Endothelial cell of umbilical vein (primary cell): Measurements from ENCODE around the gene LRRC47. TPM values are rescaled to one million over a fixed set of nuclear protein-coding genes. Genes with fewer than 3 reads are reported as not detected.

Experiments
- BruUV-seq: library from RNA; stranded (reverse); fragments of 400-500 nt; replicated peaks from 2 replicates; lab custom pipeline; 2021; lab: Mats Ljungman, UMichigan
- CTCF ChIA-PET: fragments of 300-600, 350-600 bp; sonication (Branson Sonifier 250); formaldehyde crosslinking; loops from one replicate; lab custom pipeline; 2021; ENCODE audit warnings: antibody characterized with exemption, inconsistent platforms; lab: Charles Lee
- POLR2A ChIA-PET: fragments of 300-600, 350-600 bp; sonication (Branson Sonifier 250); formaldehyde crosslinking; loops from one replicate; lab custom pipeline; 2021; ENCODE audit warnings: antibody characterized with exemption, inconsistent platforms; lab: Charles Lee
- DNase-seq: peaks from one replicate; pipeline ENCODE4 v3.0.0-alpha.2; 2011; ENCODE audit warnings: low read depth, low spot score
- FAIRE-seq: peaks from 2 replicates; lab custom pipeline; 2011; peaks lifted over from hg19 to GRCh38; lab: Jason Lieb, UNC
- H2AFZ ChIP-seq: 2 replicates; pipeline ENCODE4 v1.6.0; 2012; ENCODE audit warnings: low read depth, low read length, control low read depth, inconsistent platforms
- H3K27ac ChIP-seq: 2 replicates; pipeline ENCODE4 v1.5.1; 2011; ENCODE audit warnings: low read depth, mild to moderate bottlenecking, control low read depth, low read length, moderate library complexity; ENCODE audit not compliant: insufficient read depth
- H3K27me3 ChIP-seq, 2 experiments: 2 replicates each; pipeline versions ENCODE4 v1.6.0 to v1.6.1; 2011; ENCODE audit warnings: low read length in 2 of 2, mixed read lengths in 1 of 2; ENCODE audit not compliant: control insufficient read depth in 2 of 2, insufficient read depth in 2 of 2
- H3K36me3 ChIP-seq, 2 experiments: 2 replicates in 1 of 2; 3 replicates in 1 of 2; pipeline ENCODE4 v1.5.1; 2011; ENCODE audit warnings: low read length in 2 of 2, mild to moderate bottlenecking in 1 of 2, moderate library complexity in 1 of 2; ENCODE audit not compliant: control insufficient read depth in 2 of 2, insufficient read depth in 2 of 2; ENCODE audit errors: extremely low read depth in 1 of 2
- H3K4me1 ChIP-seq: 3 replicates; pipeline ENCODE4 v1.5.1; 2011; ENCODE audit warnings: mild to moderate bottlenecking, low read length; ENCODE audit not compliant: control insufficient read depth, insufficient read depth; ENCODE audit errors: extremely low read depth
- H3K4me2 ChIP-seq: 2 replicates; pipeline ENCODE4 v1.6.1; 2011; ENCODE audit warnings: low read length, control low read depth, mixed read lengths; ENCODE audit not compliant: insufficient read depth
- H3K4me3 ChIP-seq, 3 experiments: fragments of 200-600 bp in 1 of 3; sonication (generic), shearing (Covaris generic) in 1 of 3; replicated peaks in 1 of 3; 2 replicates each; pipeline ENCODE4 v1.5.1; 2011 to 2016; ENCODE audit warnings: control low read depth in 3 of 3, low read length in 3 of 3, mild to moderate bottlenecking in 2 of 3, inconsistent platforms in 1 of 3, low read depth in 1 of 3, moderate library complexity in 1 of 3; ENCODE audit not compliant: insufficient read depth in 1 of 3
- H3K79me2 ChIP-seq: 2 replicates; pipeline ENCODE4 v1.6.0; 2012; ENCODE audit warnings: low read length, inconsistent platforms; ENCODE audit not compliant: control insufficient read depth, insufficient read depth
- H3K9ac ChIP-seq: replicated peaks from 2 replicates; pipeline ENCODE3; 2011; ENCODE audit warnings: low read length, control low read depth; ENCODE audit not compliant: insufficient read depth; ENCODE audit errors: extremely low read depth
- H3K9me1 ChIP-seq: replicated peaks from 3 replicates; pipeline ENCODE4 v1.6.0; 2011; ENCODE audit warnings: mild to moderate bottlenecking, low read length; ENCODE audit not compliant: control insufficient read depth, insufficient read depth; ENCODE audit errors: extremely low read depth
- H3K9me3 ChIP-seq: replicated peaks from 2 replicates; pipeline ENCODE4 v1.5.1; 2012; ENCODE audit warnings: low read length, inconsistent platforms; ENCODE audit not compliant: control insufficient read depth, insufficient read depth
- H4K20me1 ChIP-seq: replicated peaks from 2 replicates; pipeline ENCODE3; 2011; ENCODE audit warnings: mild to moderate bottlenecking, low read length; ENCODE audit not compliant: control insufficient read depth, insufficient read depth; ENCODE audit errors: extremely low read depth
- CTCF ChIP-seq, 2 donors: IDR thresholded peaks; 1 replicate in 1 of 2; 2 replicates in 1 of 2; pipeline ENCODE4 v1.5.1; 2011; ENCODE audit warnings: low read length in 2 of 2, mild to moderate bottlenecking in 2 of 2, moderate library complexity in 2 of 2, control low read depth in 1 of 2, inconsistent platforms in 1 of 2, low read depth in 1 of 2; ENCODE audit not compliant: insufficient read depth in 1 of 2; ENCODE audit errors: extremely low read depth in 1 of 2
- EZH2 ChIP-seq: IDR thresholded peaks from 2 replicates; pipeline ENCODE4 v1.6.1; 2012; ENCODE audit warnings: borderline replicate concordance, low read depth, mild to moderate bottlenecking, moderate library complexity, low read length, inconsistent platforms; ENCODE audit not compliant: severe bottlenecking
- MYC ChIP-seq: IDR thresholded peaks from one replicate; pipeline ENCODE4 v1.6.1; 2011; ENCODE audit warnings: mild to moderate bottlenecking, low read depth, low read length
- POLR2A ChIP-seq: IDR thresholded peaks from 2 replicates; pipeline ENCODE4 v1.6.1; 2012; ENCODE audit warnings: low read depth, mild to moderate bottlenecking, control low read depth, low read length
- POLR2AphosphoS5 ChIP-seq: IDR thresholded peaks from 2 replicates; pipeline ENCODE4 v1.6.1; 2012; ENCODE audit warnings: low read depth, mild to moderate bottlenecking, control low read depth, low read length, moderate library complexity; ENCODE audit not compliant: insufficient read depth
- dilution Hi-C: fragments of 300-500 bp; cut with MboI; formaldehyde crosslinking; loops from one replicate; pipeline ENCODE4 v1.15.0; 2019; ENCODE audit warnings: low sequenced_read_pairs; ENCODE audit not compliant: extremely low pct_ligation_motif_present
- intact Hi-C: fragments of 100-400 bp; cut with micrococcal nuclease; formaldehyde crosslinking; loops from one replicate; pipeline ENCODE4 v1.10.0; 2022
- polyA plus RNA-seq, 4 experiments: library from polyadenylated mRNA; depleted of rRNA in 3 of 4; stranded (reverse) in 3 of 4; unstranded in 1 of 4; fragments of >200 nt; gene quantifications; 2 replicates each; pipeline versions ENCODE4 v1.2.1 to v1.2.3, GENCODE V29; 2011 to 2012; ENCODE audit warnings: missing spikeins in 1 of 4
- total RNA-seq: library from RNA; stranded (reverse); gene quantifications from 2 replicates; pipeline ENCODE4 v1.2.3, GENCODE V29; 2021

The LRRC47 gene
- total and polyA plus RNA-seq, 2 donors (not counting 3 experiments of a cell fraction or from before 2014, with no cell fraction given): 23.7 to 42.5 TPM

- Histone ChIP-seq H3K36me3 (peaks cover 0 to 2% of the 10 kb centered on the region in 2 experiments), H3K4me1 (no peaks in the 10 kb centered on the region), H2AFZ (no peak overlapping the region), H3K9ac (no peak overlapping the region), H3K4me3 (no peak overlapping the region), H3K9me3 (no peaks in the 10 kb centered on the region), H3K27me3 (no peaks in the 10 kb centered on the region), H4K20me1 (no peaks in the 10 kb centered on the region), H3K79me2 (no peaks in the 10 kb centered on the region), H3K27ac (no peak overlapping the region), H3K9me1 (no peaks in the 10 kb centered on the region), H3K4me2 (no peak overlapping the region)
- ChIA-PET POLR2A (no interaction called here), CTCF (no interaction called here)
- DNase-seq (no peak), FAIRE-seq (no peak)
- dilution Hi-C loops: no loop called here
- BruUV-seq: no TSS peak
- TF ChIP-seq POLR2AphosphoS5 (no peak), CTCF (IDR thresholded peaks at IDR 0.05; ENCODE audit: extremely low read depth in 1 of 2, insufficient read depth in 1 of 2, low read depth in 1 of 2, low read length in 2 of 2) (no peak), POLR2A (no peak), EZH2 (no peak), MYC (no peak)
- intact Hi-C loops: no loop called here
Observed at GRCh38 chr1:3731583-3732433, 64.5 kb downstream of the LRRC47 start.
